CD4-positive, alpha-beta T cell treated with Interleukin-15 for 1 hour (primary cell): Measurements from ENCODE around the gene KRT86.
"Not testable (repeated sequence)": the region's sequence is repeated elsewhere in the genome, so short reads cannot be mapped to it uniquely, and the experiment has no call there.

Source experiments
- DNase-seq: peaks from one replicate; pipeline ENCODE4 v3.0.0-alpha.2; 2020

Gene KRT86

GRCh38 chr12:52270541-52271070, 3.8 kb upstream of the KRT86 start:
- DNase-seq, result no peak

- DNase-seq, result no peak
These were observed 3.3 kb upstream of the KRT86 start for GRCh38 chr12:52271158-52271557.

GRCh38 chr12:52275686-52276085, 1.2 kb downstream of the KRT86 start:
- no peak for DNase-seq

GRCh38 chr12:52277486-52278245, 3.2 kb downstream of the KRT86 start:
- DNase-seq, result no peak

GRCh38 chr12:52278575-52279421, 4.4 kb downstream of the KRT86 start:
- peak; percentile 61 for DNase-seq

DNA sequence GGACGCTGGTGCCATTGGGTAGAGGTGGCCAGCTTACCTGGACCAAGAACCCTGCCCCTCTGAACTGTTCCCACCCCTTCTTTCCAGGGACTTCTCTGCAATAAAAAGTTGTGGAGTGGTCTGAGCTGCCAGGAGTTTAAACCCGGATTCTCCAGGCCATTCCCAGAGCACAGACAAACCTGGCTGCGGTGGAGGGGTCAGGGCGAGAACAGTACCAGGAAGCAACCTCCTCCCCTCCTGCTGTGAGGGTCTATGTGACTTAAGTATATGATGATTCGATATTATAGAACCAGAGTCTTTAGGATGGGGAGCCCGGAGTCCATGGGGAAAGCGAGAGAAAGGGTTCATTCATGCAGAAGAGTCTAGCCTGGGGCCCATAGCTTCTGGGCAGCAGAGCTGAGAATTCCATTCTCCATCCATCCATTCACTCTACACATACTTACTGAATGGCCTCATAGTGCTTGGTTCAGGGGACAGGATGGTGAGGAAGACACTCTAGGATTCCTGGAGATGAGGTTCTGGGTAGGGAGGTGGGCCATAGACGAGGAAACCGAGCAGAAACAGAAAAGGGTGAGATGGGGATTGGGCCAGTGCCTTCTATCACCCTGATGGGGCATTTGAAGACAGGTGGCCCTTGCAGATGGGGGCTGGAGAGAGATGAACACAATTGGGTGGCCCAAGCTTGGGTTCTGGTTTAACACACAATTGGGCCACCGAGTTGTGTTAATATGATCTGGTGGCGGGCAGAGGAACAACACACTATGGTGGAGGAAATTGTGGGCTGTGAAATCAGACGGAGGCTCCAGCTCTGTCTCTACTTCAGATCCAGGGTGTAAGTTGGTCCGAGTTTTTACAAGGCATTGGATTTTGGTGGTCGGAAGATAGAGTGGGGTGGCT, 5.2 kb downstream of the KRT86 start:
- no peak for DNase-seq

DNA sequence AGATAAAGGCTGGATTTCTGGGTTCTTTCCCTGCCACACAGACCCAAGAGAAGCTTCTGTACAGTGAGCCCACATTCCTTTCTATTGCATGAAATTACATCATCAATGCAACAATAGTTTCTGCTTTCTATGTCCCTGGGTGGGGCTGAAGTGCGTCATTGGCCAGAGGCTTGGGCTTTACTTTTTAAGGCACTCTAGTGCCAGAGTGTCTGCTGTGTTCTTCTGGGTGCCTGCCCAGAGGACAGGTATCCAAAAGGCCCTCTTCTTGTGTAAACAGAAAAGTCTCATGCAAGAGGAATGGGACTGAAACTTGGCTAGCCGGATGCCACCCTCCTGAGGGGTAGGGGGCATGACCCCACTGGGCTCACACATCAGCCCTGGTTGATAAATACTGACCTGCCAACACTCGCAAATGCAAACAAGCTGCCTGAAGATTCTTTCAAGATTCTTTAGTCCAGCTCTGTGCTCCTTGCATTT, 5.9 kb downstream of the KRT86 start:
- DNase-seq, result peak; percentile 40

GRCh38 chr12:52280796-52281560, 6.5 kb downstream of the KRT86 start:
- DNase-seq, result no peak

DNA sequence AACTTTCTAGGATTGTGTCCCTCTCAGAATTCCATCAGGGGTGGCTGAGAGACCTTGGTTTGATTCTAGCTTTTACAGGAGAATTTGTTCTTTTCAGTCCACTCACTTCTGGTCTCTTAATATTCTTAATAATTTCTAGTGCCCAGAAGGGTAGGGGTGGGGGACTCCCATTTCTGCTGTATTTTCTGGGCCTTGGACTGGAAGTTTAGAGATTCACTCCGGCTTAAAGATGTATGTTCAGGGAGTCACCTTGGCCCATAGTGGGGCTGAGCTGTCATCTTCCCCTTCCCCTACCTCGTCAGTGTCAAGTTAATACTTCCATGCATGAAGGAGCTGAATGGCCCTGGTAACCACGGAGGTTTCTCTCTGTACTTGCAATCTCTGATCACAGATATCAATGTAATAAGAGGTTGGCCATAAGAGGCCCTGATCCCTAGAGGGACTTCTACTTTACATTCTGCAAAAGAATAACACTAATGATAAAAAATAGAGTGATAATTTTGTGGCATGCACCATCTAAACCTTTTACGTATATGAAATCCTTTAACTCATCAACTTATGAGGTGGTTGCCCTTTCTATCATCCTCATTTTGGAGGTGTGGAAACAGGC, 10.2 kb downstream of the KRT86 start:
- no peak for DNase-seq

- DNase-seq, result no peak
These were observed 10.8 kb downstream of the KRT86 start for GRCh38 chr12:52285172-52285745.

DNA sequence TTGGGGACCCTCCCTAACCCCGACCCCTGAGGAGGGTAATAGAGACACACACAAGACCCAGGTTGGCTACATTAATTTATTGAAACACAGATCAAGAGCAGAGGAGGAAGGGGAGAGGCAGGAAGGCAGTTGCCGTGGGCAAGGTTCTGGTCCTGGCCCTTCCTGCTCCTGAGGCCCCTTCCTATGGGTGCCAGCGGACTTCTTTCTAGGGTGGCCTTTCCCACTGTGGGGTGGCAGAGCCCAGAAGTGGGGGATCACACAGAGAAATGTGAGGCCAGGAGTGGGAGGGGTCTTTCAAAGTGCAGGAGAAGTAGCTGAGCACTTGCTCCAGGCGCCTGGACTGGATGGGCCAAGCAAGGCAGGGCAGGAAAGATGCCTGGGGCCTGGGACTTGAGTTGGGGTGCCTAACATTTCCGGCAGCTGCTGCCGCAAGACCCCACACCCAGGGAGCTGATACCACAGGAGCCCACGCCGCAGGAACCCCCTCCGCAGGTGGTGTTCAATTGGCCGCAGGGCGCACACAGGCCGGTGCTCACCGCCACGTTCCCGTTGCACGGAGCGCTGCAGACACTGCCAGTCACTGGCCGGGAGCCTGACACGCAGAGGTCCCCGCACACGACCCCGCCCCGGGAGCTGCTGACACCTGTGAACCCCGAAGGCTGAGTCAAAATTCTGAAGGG, 11.5 kb downstream of the KRT86 start:
- DNase-seq, result no peak

GRCh38 chr12:52286857-52287785, 12.7 kb downstream of the KRT86 start:
- DNase-seq, result not testable (repeated sequence)

DNA sequence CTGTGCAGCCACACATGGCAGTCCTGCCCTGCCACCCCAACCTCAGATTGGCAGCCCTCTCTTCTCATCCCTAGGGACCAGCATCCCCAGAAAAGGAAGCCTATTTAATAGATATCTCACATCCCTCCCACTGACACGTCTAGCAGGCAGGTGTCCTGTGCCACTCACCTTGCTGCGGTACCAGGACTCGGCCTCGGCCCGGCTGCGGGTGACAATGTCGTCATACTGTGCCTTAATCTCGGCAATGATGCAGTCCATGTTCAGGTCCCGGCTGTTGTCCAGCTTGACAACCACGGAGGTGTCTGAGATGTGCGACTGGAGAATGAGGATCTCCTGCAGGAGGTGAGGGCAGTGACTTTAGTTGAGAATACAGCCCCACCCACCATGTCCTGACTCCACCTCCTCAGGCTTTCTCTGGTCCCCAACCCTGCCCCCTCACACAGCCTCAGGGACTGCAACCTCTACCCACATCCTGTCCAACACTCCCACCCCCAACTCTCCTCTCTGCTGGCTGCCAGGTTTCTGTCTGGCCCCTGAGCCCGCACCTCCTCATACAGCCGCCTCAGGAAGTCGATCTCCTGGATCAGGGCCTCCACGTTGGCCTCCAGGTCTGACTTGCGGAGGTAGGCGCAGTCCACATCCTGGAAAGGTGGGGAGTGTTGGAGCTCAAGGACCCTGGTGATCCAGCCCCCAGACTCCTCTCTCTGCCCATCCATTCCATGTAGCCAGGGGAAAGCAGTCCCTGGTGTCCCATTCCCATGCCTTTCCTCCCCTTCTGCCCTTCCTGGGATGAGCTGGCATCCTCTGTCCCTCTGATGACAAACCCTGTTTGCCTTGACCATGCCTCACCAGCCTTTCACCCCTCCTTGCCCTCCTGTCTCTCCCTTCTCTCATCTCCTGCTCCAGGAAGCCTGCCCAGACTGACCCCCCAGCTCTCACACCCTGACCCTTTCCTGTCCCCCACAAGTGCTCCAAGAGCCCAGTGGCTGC, 13.7 kb downstream of the KRT86 start:
- not testable (repeated sequence) for DNase-seq

GRCh38 chr12:52290483-52291134, 16.2 kb downstream of the KRT86 start:
- not testable (repeated sequence) for DNase-seq

- DNase-seq, result no peak
These were observed 17.0 kb downstream of the KRT86 start, which contains the start of gene KRT81 for GRCh38 chr12:52291267-52291935. Gene KRT81, minus strand, starts transcription at chr12:52291534. Its CDS starts 69 bp downstream, at chr12:52291465.

DNA sequence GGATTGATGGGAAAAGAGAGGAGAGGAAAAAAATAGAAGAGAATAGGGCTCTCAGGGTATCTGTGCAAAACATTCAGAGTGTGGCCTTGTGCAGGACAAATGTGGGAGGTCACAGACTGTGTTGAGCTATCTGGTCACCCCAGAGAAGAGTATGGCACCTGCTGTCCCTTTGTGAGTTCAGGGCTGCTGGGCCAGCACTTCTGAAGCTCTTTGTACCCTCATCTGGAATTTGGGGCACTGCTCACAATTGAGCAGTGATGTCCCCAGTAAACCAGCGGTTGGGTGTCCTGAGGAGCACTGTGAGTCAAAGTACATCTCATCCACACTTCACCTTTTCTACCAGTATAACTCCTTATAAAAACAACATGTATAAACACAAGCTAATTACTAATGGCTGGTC, 19.5 kb downstream of the KRT86 start:
- DNase-seq, result no peak

GRCh38 chr12:52294803-52295202, 20.4 kb downstream of the KRT86 start:
- no peak for DNase-seq
